Left renal cortex interstitium (tissue), 4 donors: ENCODE results near the gene NCAN. TPM values are rescaled to one million over a fixed set of nuclear protein-coding genes. Genes with fewer than 3 reads are reported as not detected.

Experiments
- DNase-seq, 4 donors: peaks; one replicate each; pipeline ENCODE4 v3.0.0-alpha.2; 2013; ENCODE audit warnings: low read depth in 4 of 4, low spot score in 2 of 4, missing footprints in 1 of 4
- polyA plus RNA-seq, 4 donors: library from polyadenylated mRNA; unstranded; fragments of 120-200 nt; gene quantifications; one replicate each; pipeline ENCODE4 v1.2.1, GENCODE V29; 2013; ENCODE audit not compliant: insufficient read length in 4 of 4

Gene NCAN
- polyA plus RNA-seq, 4 donors, result 0.09 to 1.5 TPM; not detected in 2

DNA sequence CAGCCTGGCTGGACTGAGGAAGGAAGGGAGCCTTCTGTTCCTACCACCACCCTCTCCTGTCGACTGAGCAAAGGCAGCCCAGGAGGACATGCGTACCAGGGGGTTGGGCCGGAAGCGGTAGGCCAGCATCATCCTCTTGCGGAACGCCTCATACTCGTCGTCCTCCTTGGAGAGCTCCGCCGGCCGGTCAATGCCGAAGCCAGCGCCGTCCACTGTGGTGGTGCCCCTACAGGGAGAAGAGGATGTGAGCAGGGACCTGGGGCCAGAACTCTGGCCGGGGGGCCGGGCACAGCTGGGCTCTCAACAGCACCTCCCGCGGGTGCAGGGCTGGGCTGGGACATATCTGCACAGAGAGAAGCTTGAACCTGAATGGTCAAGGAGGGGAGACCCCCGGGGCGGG, 65.1 kb downstream of the NCAN start:
- DNase-seq, result no peak

DNA sequence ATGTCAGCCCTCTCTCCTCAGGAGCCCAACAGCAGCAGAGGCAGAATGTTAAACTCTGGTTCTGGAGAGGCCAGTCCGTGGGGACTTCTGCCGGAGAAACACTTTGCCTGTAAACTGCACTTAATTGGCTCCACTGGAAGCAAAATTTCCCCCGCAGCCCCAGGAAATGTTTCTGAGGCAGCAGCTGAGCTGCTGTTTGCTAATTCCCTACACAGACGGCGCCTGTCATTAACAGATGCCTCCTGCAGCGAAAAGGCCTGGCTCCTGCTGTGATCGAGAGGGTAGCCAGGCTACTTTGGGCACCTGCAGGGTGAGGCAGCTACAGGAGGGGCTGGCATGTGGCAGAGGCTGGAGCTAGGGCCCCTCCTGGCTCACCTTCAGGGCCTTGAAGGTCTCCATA, 66.6 kb downstream of the NCAN start:
- no peak for DNase-seq

DNA sequence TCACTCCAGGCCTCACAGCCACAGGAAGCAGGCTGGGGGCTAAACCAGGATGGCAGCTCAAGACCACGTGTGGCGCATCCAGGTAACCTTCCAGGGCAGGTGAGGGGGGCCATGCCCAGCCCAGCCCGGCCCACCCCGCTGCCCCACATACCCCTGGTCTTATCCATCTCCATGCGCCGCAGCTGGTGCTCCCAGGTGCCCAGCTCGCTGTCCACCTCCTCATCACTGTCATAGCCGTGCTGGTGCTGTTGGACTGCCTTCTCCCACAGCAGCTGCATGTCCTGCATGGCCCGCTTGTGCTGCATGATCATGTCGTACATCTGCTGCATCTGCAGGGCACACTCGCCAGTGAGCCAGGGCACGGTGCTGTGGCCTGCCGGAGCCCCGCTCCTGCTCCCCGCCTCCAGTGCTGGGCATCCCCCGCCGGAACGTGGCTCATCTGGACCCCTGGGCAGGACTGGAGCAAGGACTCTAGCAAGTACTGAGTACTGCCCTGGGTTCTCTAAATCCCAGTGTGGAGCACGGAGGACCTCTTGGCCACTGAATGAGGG, 67.4 kb downstream of the NCAN start:
- DNase-seq, result no peak

DNA sequence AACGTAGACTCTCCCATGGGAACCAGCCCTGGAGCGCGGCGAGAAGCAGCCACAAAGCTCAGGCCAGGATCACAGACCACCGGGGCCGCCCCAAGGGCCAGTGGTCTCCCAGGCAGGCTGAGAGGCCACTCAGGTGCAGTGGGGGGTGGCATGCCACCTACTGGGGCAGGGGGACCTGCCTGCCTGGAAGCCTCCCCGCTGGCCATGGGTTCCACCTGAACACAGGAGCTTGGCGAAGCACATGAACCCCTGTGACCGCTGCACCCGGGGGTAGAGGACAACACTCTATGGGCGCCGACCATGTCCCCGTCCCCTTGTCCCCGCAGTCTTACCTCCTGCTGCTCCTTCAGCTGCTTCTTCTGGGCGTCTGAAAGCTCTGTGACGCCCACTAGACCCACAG, 68.1 kb downstream of the NCAN start:
- no peak for DNase-seq

DNA sequence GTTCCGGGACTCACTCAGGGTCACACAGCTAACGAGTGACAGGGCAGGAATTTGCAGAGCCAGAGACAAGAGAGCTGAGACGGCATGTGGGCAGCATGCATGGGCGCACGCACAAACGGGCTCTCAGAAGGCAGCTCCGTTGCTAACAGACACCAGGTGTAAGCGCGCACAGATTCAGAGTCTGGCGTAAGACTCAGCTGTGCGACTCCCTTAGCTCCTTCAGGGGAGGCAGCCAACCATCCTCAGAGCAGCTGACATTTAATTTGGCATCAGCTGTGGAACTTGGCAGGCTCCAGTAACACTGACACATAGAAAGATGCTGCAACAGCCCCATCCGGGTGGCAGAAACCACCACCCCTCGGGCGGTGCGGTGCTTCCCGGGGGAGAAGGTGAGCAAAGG, 68.8 kb downstream of the NCAN start:
- DNase-seq, result no peak

DNA sequence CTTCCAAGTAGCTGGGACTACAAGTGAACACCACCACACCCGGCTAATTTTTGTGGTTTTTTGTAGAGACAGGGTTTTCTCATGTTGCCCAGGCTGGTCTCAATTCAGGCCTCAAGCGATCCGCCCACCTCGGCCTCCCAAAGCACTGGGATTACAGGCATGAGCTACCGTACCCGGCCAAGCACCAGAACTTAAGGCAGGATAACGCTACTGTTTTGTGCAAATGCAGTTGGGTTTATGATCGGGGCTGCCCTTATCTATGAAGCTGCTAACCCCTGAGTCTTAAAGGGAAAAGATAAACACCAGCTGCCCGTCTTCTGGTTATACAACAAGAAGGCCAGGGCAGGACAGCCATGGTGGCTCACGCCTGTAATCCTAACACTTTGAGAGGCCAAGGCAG, 73.9 kb downstream of the NCAN start:
- no peak for DNase-seq

DNA sequence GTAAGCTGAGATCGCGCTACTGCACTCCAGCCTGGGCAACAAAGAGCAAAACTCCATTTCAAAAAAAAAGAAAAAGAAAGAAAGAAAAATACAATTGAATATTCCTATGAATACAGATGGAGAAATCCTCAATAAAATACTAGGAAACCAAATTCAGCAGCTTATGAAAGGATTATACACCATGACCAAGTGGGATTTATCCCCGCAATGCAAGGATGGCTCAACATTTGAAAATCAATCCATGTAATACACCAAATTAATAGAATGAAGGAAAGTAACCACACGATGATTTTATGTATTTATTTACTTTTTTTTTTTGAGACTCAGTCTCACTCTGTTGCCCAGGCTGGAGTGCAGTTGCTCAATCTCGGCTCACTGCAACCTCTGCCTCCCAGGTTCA, 80.8 kb downstream of the NCAN start:
- no peak for DNase-seq

DNA sequence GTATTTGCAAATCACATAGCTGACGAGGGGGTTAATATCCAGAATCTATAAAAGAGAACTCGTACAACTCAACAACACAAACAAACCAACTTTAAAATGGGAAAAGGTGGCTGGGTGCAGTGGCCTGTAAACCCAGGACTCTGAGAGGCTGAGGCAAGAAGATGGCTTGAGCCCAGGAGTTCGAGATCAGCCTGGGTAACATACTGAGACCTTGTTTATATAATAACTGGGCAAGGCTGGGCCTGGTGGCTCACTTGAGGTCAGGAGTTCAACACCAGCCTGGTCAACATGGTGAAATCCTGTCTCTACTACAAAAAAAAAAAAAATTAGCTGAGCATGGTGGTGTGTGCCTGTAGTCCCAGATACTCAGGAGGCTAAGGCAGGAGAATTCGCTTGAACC, 83.2 kb downstream of the NCAN start:
- no peak for DNase-seq

DNA sequence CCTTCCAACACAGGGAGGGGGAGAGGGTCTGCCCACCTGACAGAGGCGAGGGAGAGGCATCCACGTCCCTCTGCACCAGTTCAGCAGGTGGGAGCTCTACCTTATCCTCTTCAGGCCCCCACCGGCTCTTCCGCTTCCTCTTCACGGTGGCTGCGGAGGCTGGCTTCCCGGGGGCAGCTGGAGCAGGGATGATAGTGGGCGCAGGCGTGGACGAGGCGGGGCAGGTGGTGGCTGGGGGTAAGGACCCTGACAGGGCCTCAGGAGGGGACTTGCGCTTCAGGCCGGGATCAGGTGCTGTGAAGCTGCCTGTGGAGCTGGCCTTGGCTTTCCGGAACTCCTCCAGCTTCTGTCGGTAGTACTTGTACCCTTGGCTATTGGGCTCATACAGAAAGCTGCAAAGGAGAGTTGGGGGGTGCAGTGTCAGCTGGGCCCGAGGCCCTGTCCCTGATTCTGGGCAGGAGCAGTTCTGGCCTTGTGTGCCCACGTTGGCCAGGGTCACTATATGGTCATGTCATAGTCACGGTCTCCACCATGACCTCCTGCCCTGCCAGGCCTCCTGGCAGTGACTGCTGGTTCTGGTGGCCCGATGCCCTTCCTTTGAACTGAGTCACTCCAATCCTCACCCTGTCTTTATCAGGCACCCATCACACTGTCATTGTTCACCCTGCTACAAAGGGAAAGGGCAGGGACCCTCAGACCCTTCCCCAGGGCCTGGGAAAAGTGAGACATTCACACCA, 85.4 kb downstream of the NCAN start:
- DNase-seq, result no peak

DNA sequence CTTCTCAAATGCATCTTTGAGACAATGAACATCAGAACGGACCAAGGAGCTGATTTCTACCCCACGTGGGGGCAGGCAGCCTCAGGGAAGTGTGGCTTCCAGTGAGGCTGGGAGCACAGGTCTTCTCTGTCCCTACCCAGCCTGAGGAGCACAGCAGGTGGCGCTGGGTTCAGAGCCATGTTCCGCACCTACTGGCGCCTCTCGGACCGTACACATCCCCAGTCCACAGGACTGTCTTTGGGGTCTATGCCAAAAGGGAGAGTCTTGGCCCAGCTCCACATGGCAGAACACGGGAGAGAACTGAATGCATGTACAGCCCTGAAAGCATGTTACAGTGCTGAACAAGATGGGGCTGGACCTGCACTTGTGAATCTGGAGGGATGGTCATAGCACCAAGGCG, 86.0 kb downstream of the NCAN start:
- no peak for DNase-seq

DNA sequence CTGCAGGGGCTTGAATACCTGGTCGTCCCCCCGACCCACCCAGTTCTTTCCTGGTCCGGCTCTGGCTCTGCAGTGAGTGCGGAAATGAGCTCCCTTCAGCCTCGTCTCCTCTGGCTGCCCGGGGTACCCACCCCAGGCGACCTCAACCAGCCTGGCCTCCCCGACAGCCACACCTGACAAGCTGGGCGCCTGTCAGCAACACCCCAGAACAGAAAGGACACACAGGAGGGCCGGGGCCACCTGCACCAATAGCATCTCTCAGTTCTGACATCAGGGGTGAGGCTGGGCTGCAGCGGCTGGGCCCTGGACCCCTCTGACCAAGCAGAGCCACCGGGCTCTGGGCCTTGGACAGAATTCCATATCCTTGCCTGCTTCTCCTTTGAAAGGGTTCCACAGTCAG, 88.9 kb downstream of the NCAN start:
- no peak for DNase-seq

Other genes starting within 250 kb of the NCAN start
- gene SUGP2, start 178.4 kb upstream of the NCAN start, polyA plus RNA-seq, result 100 to 1,000 TPM in 2 of 4 donors, 10 to 100 TPM in 2; 69.9 to 147 (median 98.6) TPM
- gene ARMC6, start 178.4 kb upstream of the NCAN start, polyA plus RNA-seq, result 10 to 100 TPM; 31.8 to 37.1 (median 34.7) TPM
- 10 to 100 TPM; 16.6 to 27.8 (median 18.8) TPM for gene SLC25A42, start 148.0 kb upstream of the NCAN start, polyA plus RNA-seq
- 10 to 100 TPM; 25.5 to 46.2 (median 36.3) TPM for gene TMEM161A, start 73.5 kb upstream of the NCAN start, polyA plus RNA-seq
- gene MEF2B, start 41.7 kb upstream of the NCAN start, polyA plus RNA-seq, result 1 to 10 TPM; 1.2 to 4.2 (median 1.9) TPM
- gene BORCS8, start 19.8 kb upstream of the NCAN start, polyA plus RNA-seq, result 10 to 100 TPM; 13.5 to 24.3 (median 21.1) TPM
- 10 to 100 TPM; 58.1 to 96.0 (median 75.3) TPM for gene RFXANK, start 19.7 kb upstream of the NCAN start, polyA plus RNA-seq
- 10 to 100 TPM; 13.6 to 15.4 (median 13.8) TPM for gene NR2C2AP, start 8.5 kb upstream of the NCAN start, polyA plus RNA-seq
- 1 to 10 TPM; 2.2 to 4.1 (median 3.1) TPM for gene TM6SF2, start 61.3 kb downstream of the NCAN start, polyA plus RNA-seq
- 10 to 100 TPM; 50.9 to 69.1 (median 58.5) TPM for gene SUGP1, start 108.6 kb downstream of the NCAN start, polyA plus RNA-seq
- gene MAU2, start 108.9 kb downstream of the NCAN start, polyA plus RNA-seq, result 10 to 100 TPM; 36.9 to 87.6 (median 61.7) TPM
- 10 to 100 TPM; 40.6 to 57.7 (median 50.0) TPM for gene GATAD2A, start 193.7 kb downstream of the NCAN start, polyA plus RNA-seq